GM23338 (cell line): ENCODE data around the gene BICDL1. TPM values are rescaled to one million over a fixed set of nuclear protein-coding genes. Genes with fewer than 3 reads are reported as not detected.

Experiments used
- ATAC-seq: fragments of 200-7000 bp; cut with Tn5 transposase; 3 replicates; pipeline ENCODE4 v1.9.1; 2020
- DNase-seq: peaks from one replicate; pipeline ENCODE4 v3.0.0-alpha.2; 2015; ENCODE audit warnings: low spot score
- H2AFZ ChIP-seq: fragments of 200-600 bp; sonication (generic); 2 replicates; pipeline ENCODE4 v1.8.0; 2016; ENCODE audit warnings: antibody characterized with exemption, mild to moderate bottlenecking, moderate library complexity
- H3F3A ChIP-seq: fragments of 200-600 bp; sonication (generic); replicated peaks from 2 replicates; pipeline ENCODE4 v1.8.0; 2017; ENCODE audit warnings: antibody characterized with exemption, mixed run types, low read depth
- H3K27ac ChIP-seq: fragments of 200-600 bp; sonication (generic); 2 replicates; pipeline ENCODE4 v1.6.1; 2016; ENCODE audit warnings: low read depth
- H3K27me3 ChIP-seq: fragments of 200-600 bp; sonication (generic); 2 replicates; pipeline ENCODE4 v1.8.0; 2016; ENCODE audit warnings: mild to moderate bottlenecking, mixed run types, moderate library complexity; ENCODE audit not compliant: insufficient read depth
- H3K36me3 ChIP-seq: fragments of 200-600 bp; sonication (generic); 2 replicates; pipeline ENCODE4 v1.8.0; 2016; ENCODE audit warnings: mild to moderate bottlenecking; ENCODE audit not compliant: insufficient read depth
- H3K4me1 ChIP-seq: fragments of 200-600 bp; sonication (generic); 2 replicates; pipeline ENCODE4 v1.8.0; 2016; ENCODE audit warnings: mild to moderate bottlenecking, moderate library complexity; ENCODE audit not compliant: insufficient read depth
- H3K4me2 ChIP-seq: fragments of 200-600 bp; sonication (generic); 2 replicates; pipeline ENCODE4 v1.7.1; 2017; ENCODE audit warnings: mixed run types
- H3K4me3 ChIP-seq: fragments of 200-600 bp; sonication (generic); 2 replicates; pipeline ENCODE4 v1.6.1; 2016; ENCODE audit warnings: mixed run types
- H3K79me2 ChIP-seq: fragments of 200-600 bp; sonication (generic); replicated peaks from 2 replicates; pipeline ENCODE4 v1.8.0; 2017; ENCODE audit warnings: mild to moderate bottlenecking; ENCODE audit not compliant: insufficient read depth
- H3K9me2 ChIP-seq: fragments of 200-600 bp; sonication (generic); 2 replicates; pipeline ENCODE4 v1.8.0; 2017; ENCODE audit not compliant: insufficient read depth
- H4K20me1 ChIP-seq: fragments of 200-600 bp; sonication (generic); replicated peaks from 2 replicates; pipeline ENCODE4 v1.8.0; 2017; ENCODE audit warnings: mild to moderate bottlenecking; ENCODE audit not compliant: insufficient read depth
- H3K27ac Mint-ChIP-seq: 2 replicates; pipeline ENCODE4 v1.8.0; 2020; ENCODE audit warnings: inconsistent platforms, mild to moderate bottlenecking, moderate library complexity, mixed read lengths
- H3K27me3 Mint-ChIP-seq: 3 replicates; pipeline ENCODE4 v1.8.0; 2022; ENCODE audit warnings: low read depth, mild to moderate bottlenecking, moderate library complexity, mixed read lengths, inconsistent platforms; ENCODE audit not compliant: insufficient read depth, poor library complexity
- H3K36me3 Mint-ChIP-seq: 3 replicates; pipeline ENCODE4 v1.8.0; 2021; ENCODE audit warnings: low read depth, mild to moderate bottlenecking, inconsistent platforms, moderate library complexity, mixed read lengths
- H3K4me1 Mint-ChIP-seq: 3 replicates; pipeline ENCODE4 v1.8.0; 2020; ENCODE audit warnings: mild to moderate bottlenecking, inconsistent platforms, mixed read lengths
- H3K4me3 Mint-ChIP-seq: 3 replicates; pipeline ENCODE4 v1.8.0; 2021; ENCODE audit warnings: moderate library complexity, mild to moderate bottlenecking, inconsistent platforms, mixed read lengths
- H3K9me3 Mint-ChIP-seq: 3 replicates; pipeline ENCODE4 v1.8.0; 2020; ENCODE audit warnings: moderate library complexity, mild to moderate bottlenecking, inconsistent platforms, mixed read lengths
- polyA plus RNA-seq: library from polyadenylated mRNA; unstranded; fragments of >200 nt; fragmentation: Nextera tagmentation; extraction: Ambion mirVana; gene quantifications from 2 replicates; pipeline ENCODE4 v1.2.1, GENCODE V29; 2016
- total RNA-seq: library from RNA; depleted of rRNA; stranded (reverse); fragments of >200 nt; shearing (Covaris generic); gene quantifications from 2 replicates; pipeline ENCODE4 v1.2.3, GENCODE V29; 2014
- TF ChIP-seq, protein P1 (sequence below): fragments of 250-450 bp; sonication (Bioruptor Pico); IDR thresholded peaks from 2 replicates; pipeline ENCODE4 v1.5.0; 2020; ENCODE audit warnings: mild to moderate bottlenecking, moderate library complexity
- TF ChIP-seq, protein P2 (sequence below), 2 experiments: fragments of 200-600 bp in 1 of 2; sonication (generic) in 1 of 2; conservative IDR thresholded peaks; 2 replicates each; pipeline versions ENCODE4 v1.5.1 to v1.6.1; 2016 to 2017; ENCODE audit warnings: antibody characterized with exemption in 2 of 2, low read depth in 2 of 2, mild to moderate bottlenecking in 2 of 2, moderate library complexity in 1 of 2

Gene BICDL1
- total and polyA plus RNA-seq, 2 experiments from 2014 or later, result 14.0 to 25.7 TPM

DNA sequence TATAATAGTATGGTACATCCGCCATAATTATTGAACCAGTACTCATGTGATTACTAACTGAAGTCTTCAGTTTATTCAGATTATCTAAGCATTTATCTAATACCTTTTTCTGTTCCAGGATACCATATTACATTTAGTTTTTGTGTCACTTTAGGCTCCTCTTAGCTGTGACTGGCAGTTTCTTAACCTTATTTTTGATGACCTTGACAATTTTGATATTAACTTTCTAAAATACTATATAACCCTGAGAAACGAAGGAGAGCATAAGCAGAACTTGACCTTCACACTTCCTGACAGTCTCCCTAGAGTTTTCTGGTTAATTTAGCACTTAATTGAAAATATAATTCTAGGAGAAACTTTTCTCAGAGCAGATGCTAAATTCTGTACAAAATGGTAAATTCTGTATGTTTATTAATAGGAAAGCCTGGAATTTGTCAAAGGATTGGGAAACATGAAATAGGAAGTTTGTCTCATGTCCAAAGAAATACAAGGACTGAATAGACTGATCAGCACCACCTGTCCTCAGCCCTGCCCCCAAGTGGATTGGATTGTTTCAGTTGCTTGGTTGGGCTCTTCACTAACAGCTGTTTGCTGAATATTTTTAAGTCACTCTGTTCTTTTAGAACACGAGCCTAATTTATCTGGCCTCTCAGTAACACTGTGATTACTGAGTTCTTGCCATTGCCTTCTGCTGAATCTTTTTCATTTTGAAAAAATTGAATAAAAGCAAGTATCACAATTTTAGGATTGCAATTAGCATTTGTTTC is 6.0 kb downstream of the BICDL1 start:
- no peaks in the 10 kb centered on the region for H3K9me3 Mint-ChIP-seq
- Histone ChIP-seq H3K27me3 (peaks cover 8% of the 10 kb centered on the region; the same call in 1 of the 2 replicates), H3K79me2 (peaks cover 20% of the 10 kb centered on the region), H2AFZ (no peak overlapping the region), H3F3A (0 out of 2 replicates have a peak, but pooled peaks cover 6% of the 10 kb centered on the region), H3K36me3 (no peaks in the 10 kb centered on the region; the same call in 1 of the 2 replicates), H3K4me1 (peaks cover 19% of the 10 kb centered on the region), H3K4me3 (no peak overlapping the region), H4K20me1 (peaks cover 19% of the 10 kb centered on the region), H3K27ac (peak overlapping the region; percentile 36; the same call in 1 of the 2 replicates), H3K9me2 (no peaks in the 10 kb centered on the region), H3K4me2 (no peak overlapping the region)
- TF ChIP-seq, protein P1, sequence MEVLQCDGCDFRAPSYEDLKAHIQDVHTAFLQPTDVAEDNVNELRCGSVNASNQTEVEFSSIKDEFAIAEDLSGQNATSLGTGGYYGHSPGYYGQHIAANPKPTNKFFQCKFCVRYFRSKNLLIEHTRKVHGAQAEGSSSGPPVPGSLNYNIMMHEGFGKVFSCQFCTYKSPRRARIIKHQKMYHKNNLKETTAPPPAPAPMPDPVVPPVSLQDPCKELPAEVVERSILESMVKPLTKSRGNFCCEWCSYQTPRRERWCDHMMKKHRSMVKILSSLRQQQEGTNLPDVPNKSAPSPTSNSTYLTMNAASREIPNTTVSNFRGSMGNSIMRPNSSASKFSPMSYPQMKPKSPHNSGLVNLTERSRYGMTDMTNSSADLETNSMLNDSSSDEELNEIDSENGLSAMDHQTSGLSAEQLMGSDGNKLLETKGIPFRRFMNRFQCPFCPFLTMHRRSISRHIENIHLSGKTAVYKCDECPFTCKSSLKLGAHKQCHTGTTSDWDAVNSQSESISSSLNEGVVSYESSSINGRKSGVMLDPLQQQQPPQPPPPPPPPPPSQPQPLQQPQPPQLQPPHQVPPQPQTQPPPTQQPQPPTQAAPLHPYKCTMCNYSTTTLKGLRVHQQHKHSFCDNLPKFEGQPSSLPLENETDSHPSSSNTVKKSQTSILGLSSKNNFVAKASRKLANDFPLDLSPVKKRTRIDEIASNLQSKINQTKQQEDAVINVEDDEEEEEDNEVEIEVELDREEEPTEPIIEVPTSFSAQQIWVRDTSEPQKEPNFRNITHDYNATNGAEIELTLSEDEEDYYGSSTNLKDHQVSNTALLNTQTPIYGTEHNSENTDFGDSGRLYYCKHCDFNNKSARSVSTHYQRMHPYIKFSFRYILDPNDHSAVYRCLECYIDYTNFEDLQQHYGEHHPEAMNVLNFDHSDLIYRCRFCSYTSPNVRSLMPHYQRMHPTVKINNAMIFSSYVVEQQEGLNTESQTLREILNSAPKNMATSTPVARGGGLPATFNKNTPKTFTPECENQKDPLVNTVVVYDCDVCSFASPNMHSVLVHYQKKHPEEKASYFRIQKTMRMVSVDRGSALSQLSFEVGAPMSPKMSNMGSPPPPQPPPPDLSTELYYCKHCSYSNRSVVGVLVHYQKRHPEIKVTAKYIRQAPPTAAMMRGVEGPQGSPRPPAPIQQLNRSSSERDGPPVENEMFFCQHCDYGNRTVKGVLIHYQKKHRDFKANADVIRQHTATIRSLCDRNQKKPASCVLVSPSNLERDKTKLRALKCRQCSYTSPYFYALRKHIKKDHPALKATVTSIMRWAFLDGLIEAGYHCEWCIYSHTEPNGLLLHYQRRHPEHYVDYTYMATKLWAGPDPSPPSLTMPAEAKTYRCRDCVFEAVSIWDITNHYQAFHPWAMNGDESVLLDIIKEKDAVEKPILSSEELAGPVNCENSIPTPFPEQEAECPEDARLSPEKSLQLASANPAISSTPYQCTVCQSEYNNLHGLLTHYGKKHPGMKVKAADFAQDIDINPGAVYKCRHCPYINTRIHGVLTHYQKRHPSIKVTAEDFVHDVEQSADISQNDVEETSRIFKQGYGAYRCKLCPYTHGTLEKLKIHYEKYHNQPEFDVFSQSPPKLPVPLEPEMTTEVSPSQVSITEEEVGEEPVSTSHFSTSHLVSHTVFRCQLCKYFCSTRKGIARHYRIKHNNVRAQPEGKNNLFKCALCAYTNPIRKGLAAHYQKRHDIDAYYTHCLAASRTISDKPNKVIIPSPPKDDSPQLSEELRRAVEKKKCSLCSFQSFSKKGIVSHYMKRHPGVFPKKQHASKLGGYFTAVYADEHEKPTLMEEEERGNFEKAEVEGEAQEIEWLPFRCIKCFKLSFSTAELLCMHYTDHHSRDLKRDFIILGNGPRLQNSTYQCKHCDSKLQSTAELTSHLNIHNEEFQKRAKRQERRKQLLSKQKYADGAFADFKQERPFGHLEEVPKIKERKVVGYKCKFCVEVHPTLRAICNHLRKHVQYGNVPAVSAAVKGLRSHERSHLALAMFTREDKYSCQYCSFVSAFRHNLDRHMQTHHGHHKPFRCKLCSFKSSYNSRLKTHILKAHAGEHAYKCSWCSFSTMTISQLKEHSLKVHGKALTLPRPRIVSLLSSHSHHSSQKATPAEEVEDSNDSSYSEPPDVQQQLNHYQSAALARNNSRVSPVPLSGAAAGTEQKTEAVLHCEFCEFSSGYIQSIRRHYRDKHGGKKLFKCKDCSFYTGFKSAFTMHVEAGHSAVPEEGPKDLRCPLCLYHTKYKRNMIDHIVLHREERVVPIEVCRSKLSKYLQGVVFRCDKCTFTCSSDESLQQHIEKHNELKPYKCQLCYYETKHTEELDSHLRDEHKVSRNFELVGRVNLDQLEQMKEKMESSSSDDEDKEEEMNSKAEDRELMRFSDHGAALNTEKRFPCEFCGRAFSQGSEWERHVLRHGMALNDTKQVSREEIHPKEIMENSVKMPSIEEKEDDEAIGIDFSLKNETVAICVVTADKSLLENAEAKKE (CRISPR knock-in tag), result no peak
- TF ChIP-seq, protein P2, sequence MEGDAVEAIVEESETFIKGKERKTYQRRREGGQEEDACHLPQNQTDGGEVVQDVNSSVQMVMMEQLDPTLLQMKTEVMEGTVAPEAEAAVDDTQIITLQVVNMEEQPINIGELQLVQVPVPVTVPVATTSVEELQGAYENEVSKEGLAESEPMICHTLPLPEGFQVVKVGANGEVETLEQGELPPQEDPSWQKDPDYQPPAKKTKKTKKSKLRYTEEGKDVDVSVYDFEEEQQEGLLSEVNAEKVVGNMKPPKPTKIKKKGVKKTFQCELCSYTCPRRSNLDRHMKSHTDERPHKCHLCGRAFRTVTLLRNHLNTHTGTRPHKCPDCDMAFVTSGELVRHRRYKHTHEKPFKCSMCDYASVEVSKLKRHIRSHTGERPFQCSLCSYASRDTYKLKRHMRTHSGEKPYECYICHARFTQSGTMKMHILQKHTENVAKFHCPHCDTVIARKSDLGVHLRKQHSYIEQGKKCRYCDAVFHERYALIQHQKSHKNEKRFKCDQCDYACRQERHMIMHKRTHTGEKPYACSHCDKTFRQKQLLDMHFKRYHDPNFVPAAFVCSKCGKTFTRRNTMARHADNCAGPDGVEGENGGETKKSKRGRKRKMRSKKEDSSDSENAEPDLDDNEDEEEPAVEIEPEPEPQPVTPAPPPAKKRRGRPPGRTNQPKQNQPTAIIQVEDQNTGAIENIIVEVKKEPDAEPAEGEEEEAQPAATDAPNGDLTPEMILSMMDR (conservative IDR thresholded peaks at IDR 0.05; ENCODE audit: low read depth in 2 of 2), result 0 out of 4 replicates have a peak, but pooled peaks of 1 of the 2 experiments have one; percentile 23
- ATAC-seq (peak; percentile 63), DNase-seq (peak; percentile 49)
- peaks cover 18% of the 10 kb centered on the region for H3K36me3 Mint-ChIP-seq
- no peaks in the 10 kb centered on the region for H3K27me3 Mint-ChIP-seq
- no peak overlapping the region for H3K4me3 Mint-ChIP-seq
- H3K27ac Mint-ChIP-seq, result no peak overlapping the region
- H3K4me1 Mint-ChIP-seq, result peaks cover 22% of the 10 kb centered on the region
